ENCODE measurements around the gene FGF12.

FGF12 gene

DNA sequence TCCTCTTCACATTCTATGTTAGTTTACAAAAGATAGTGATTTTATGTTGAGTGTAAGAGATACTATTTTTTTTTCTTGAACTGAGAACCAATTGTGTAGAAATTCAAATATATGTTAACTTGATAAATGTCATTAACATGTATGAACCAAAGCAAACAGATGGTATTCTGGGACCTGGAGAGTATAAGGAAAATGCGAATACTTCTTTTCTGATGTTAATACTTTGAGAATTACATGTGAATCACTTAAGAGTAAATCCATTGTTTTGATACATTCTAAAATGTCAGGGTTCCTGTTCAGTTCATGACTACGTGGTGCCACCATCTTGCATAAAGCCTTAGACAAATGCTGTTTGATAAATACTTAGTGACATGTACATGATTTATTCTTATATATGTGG, 541.3 kb downstream of the FGF12 start:
- no peaks in the 10 kb centered on the region for H3K9me3 ChIP-seq (ENCODE audit: low read length)
- TF ChIP-seq EZH2 (IDR thresholded peaks at IDR 0.05; ENCODE audit: borderline replicate concordance, low read length), result no peak
- TF ChIP-seq, protein P1, sequence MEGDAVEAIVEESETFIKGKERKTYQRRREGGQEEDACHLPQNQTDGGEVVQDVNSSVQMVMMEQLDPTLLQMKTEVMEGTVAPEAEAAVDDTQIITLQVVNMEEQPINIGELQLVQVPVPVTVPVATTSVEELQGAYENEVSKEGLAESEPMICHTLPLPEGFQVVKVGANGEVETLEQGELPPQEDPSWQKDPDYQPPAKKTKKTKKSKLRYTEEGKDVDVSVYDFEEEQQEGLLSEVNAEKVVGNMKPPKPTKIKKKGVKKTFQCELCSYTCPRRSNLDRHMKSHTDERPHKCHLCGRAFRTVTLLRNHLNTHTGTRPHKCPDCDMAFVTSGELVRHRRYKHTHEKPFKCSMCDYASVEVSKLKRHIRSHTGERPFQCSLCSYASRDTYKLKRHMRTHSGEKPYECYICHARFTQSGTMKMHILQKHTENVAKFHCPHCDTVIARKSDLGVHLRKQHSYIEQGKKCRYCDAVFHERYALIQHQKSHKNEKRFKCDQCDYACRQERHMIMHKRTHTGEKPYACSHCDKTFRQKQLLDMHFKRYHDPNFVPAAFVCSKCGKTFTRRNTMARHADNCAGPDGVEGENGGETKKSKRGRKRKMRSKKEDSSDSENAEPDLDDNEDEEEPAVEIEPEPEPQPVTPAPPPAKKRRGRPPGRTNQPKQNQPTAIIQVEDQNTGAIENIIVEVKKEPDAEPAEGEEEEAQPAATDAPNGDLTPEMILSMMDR (IDR thresholded peaks at IDR 0.05; ENCODE audit: low read length), result no peak
- H3K9ac ChIP-seq (ENCODE audit: low read length), result no peak overlapping the region
- no peaks in the 10 kb centered on the region for H3K9me2 ChIP-seq (ENCODE audit: low read depth, low read length)
- H3K79me2 ChIP-seq (ENCODE audit: insufficient read depth, low read length), result no peaks in the 10 kb centered on the region
- H3K4me1 ChIP-seq (ENCODE audit: insufficient read depth, low read length, severe bottlenecking), result no peaks in the 10 kb centered on the region
- H2AFZ ChIP-seq (ENCODE audit: low read length), result no peak overlapping the region
- H4K20me1 ChIP-seq (ENCODE audit: insufficient read depth, low read length), result no peaks in the 10 kb centered on the region
- H3K27me3 ChIP-seq (ENCODE audit: insufficient read depth, low read length), result no peaks in the 10 kb centered on the region; the same call in 1 of the 2 replicates
- no peaks in the 10 kb centered on the region for H3F3A ChIP-seq (ENCODE audit: insufficient read depth, low read length)
- H3K27ac ChIP-seq (ENCODE audit: low read depth, low read length, poor library complexity, severe bottlenecking), result no peak overlapping the region
- no peak overlapping the region for H3K4me3 ChIP-seq (ENCODE audit: low read depth, low read length, poor library complexity, severe bottlenecking)
- H3K36me3 ChIP-seq (ENCODE audit: insufficient read depth, low read length), result no peaks in the 10 kb centered on the region
- H3K4me2 ChIP-seq (ENCODE audit: low read length), result no peak overlapping the region

- TF ChIP-seq, protein P1 (IDR thresholded peaks at IDR 0.05; ENCODE audit: low read length), result no peak
- no peak for TF ChIP-seq EZH2 (IDR thresholded peaks at IDR 0.05; ENCODE audit: borderline replicate concordance, low read length)
These were observed 544.2 kb downstream of the FGF12 start for GRCh38 chr3:192183109-192183508.

DNA sequence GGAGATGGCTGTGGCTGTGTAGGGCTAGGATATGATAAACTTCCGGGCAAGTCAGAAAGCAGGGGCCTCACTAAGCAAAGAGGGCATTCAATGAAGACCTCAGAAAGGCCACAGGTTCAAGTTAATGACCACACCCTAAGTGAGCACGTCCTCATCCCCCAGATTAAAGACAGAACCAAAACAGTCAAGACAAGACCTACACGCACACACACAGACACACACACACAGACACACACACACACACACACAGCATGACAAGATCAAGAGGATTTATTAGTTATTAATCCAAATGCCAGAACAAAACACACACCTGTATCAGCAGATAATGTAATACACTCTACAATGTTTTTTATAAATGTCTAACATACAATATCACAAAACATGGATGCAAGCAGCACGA, 546.2 kb downstream of the FGF12 start:
- no peaks in the 10 kb centered on the region for H3K9me3 ChIP-seq (ENCODE audit: low read length)
- no peaks in the 10 kb centered on the region for H3F3A ChIP-seq (ENCODE audit: insufficient read depth, low read length)
- H3K4me3 ChIP-seq (ENCODE audit: low read depth, low read length, poor library complexity, severe bottlenecking), result no peak overlapping the region
- H2AFZ ChIP-seq (ENCODE audit: low read length), result no peak overlapping the region
- H4K20me1 ChIP-seq (ENCODE audit: insufficient read depth, low read length), result no peaks in the 10 kb centered on the region
- no peaks in the 10 kb centered on the region for H3K27me3 ChIP-seq (ENCODE audit: insufficient read depth, low read length)
- H3K4me2 ChIP-seq (ENCODE audit: low read length), result no peak overlapping the region
- H3K4me1 ChIP-seq (ENCODE audit: insufficient read depth, low read length, severe bottlenecking), result no peaks in the 10 kb centered on the region
- TF ChIP-seq, protein P1 (IDR thresholded peaks at IDR 0.05; ENCODE audit: low read length), result no peak
- TF ChIP-seq EZH2 (IDR thresholded peaks at IDR 0.05; ENCODE audit: borderline replicate concordance, low read length), result no peak
- no peaks in the 10 kb centered on the region for H3K36me3 ChIP-seq (ENCODE audit: insufficient read depth, low read length)
- no peaks in the 10 kb centered on the region for H3K9me2 ChIP-seq (ENCODE audit: low read depth, low read length)
- H3K79me2 ChIP-seq (ENCODE audit: insufficient read depth, low read length), result no peaks in the 10 kb centered on the region
- no peak overlapping the region for H3K9ac ChIP-seq (ENCODE audit: low read length)
- H3K27ac ChIP-seq (ENCODE audit: low read depth, low read length, poor library complexity, severe bottlenecking), result no peak overlapping the region

More at GRCh38 chr3:192183109-192183508, 544.2 kb downstream of the FGF12 start:
- Histone ChIP-seq H3K27me3 (ENCODE audit: insufficient read depth, low read length) (no peaks in the 10 kb centered on the region), H3K4me1 (ENCODE audit: insufficient read depth, low read length, severe bottlenecking) (no peaks in the 10 kb centered on the region), H3K79me2 (ENCODE audit: insufficient read depth, low read length) (no peaks in the 10 kb centered on the region), H3K9ac (ENCODE audit: low read length) (no peak overlapping the region), H2AFZ (ENCODE audit: low read length) (no peak overlapping the region), H3K4me3 (ENCODE audit: low read depth, low read length, poor library complexity, severe bottlenecking) (no peak overlapping the region), H3K4me2 (ENCODE audit: low read length) (no peak overlapping the region), H3K27ac (ENCODE audit: low read depth, low read length, poor library complexity, severe bottlenecking) (no peak overlapping the region), H4K20me1 (ENCODE audit: insufficient read depth, low read length) (no peaks in the 10 kb centered on the region), H3F3A (ENCODE audit: insufficient read depth, low read length) (no peaks in the 10 kb centered on the region), H3K9me3 (ENCODE audit: low read length) (no peaks in the 10 kb centered on the region), H3K36me3 (ENCODE audit: insufficient read depth, low read length) (no peaks in the 10 kb centered on the region), H3K9me2 (ENCODE audit: low read depth, low read length) (no peaks in the 10 kb centered on the region)
